ENCODE data around the gene PDGFB.

The PDGFB gene

GRCh38 chr22:39181778-39182177 is 63.0 kb downstream of the PDGFB start:
- H3K27ac ChIP-seq: no peak overlapping the region
- no peak for TF ChIP-seq CTCF (conservative IDR thresholded peaks at IDR 0.05)

- no peak for TF ChIP-seq CTCF (conservative IDR thresholded peaks at IDR 0.05)
- no peak overlapping the region for H3K27ac ChIP-seq
Measured at GRCh38 chr22:39181356-39181755, 63.4 kb downstream of the PDGFB start.

GRCh38 chr22:39179841-39180335 is 64.9 kb downstream of the PDGFB start:
- TF ChIP-seq CTCF (conservative IDR thresholded peaks at IDR 0.05): no peak
- H3K27ac ChIP-seq: no peak overlapping the region

- no peak for TF ChIP-seq CTCF (conservative IDR thresholded peaks at IDR 0.05)
- no peak overlapping the region for H3K27ac ChIP-seq
Measured at GRCh38 chr22:39179401-39179827, 65.4 kb downstream of the PDGFB start.

GRCh38 chr22:39178206-39179111 is 66.3 kb downstream of the PDGFB start:
- no peak for TF ChIP-seq CTCF (conservative IDR thresholded peaks at IDR 0.05)
- H3K27ac ChIP-seq: no peak overlapping the region

GRCh38 chr22:39177791-39178190 is 67.0 kb downstream of the PDGFB start:
- H3K27ac ChIP-seq: no peak overlapping the region
- no peak for TF ChIP-seq CTCF (conservative IDR thresholded peaks at IDR 0.05)

GRCh38 chr22:39177456-39177775 is 67.4 kb downstream of the PDGFB start:
- no peak for TF ChIP-seq CTCF (conservative IDR thresholded peaks at IDR 0.05)
- no peak overlapping the region for H3K27ac ChIP-seq

Measured in VCaP (cell line).